Thyroid gland (tissue), 4 donors: ENCODE data around the gene MEX3A.

Experiments used
- CTCF ChIP-seq, 6 experiments: fragments of 200-600 bp in 3 of 6; fragments of 450-650 bp in 3 of 6; sonication (generic) in 3 of 6; IDR thresholded peaks; one replicate each; pipeline ENCODE4 v1.5.1; 2016 to 2019; ENCODE audit warnings: antibody characterized with exemption in 6 of 6, mild to moderate bottlenecking in 2 of 6, inconsistent platforms in 1 of 6, moderate library complexity in 1 of 6
- POLR2A ChIP-seq, 2 donors: fragments of 450-650 bp; IDR thresholded peaks; one replicate each; pipeline ENCODE4 v1.6.1; 2017; ENCODE audit warnings: antibody characterized with exemption in 2 of 2, mild to moderate bottlenecking in 2 of 2, moderate library complexity in 1 of 2

GRCh38 chr1:156089704-156090103 is 7.4 kb upstream of the MEX3A start:
- no peak for TF ChIP-seq CTCF (IDR thresholded peaks at IDR 0.05)
- no peak for TF ChIP-seq POLR2A (IDR thresholded peaks at IDR 0.05)
